ENCODE data around the gene STAT3.

Gene STAT3

DNA sequence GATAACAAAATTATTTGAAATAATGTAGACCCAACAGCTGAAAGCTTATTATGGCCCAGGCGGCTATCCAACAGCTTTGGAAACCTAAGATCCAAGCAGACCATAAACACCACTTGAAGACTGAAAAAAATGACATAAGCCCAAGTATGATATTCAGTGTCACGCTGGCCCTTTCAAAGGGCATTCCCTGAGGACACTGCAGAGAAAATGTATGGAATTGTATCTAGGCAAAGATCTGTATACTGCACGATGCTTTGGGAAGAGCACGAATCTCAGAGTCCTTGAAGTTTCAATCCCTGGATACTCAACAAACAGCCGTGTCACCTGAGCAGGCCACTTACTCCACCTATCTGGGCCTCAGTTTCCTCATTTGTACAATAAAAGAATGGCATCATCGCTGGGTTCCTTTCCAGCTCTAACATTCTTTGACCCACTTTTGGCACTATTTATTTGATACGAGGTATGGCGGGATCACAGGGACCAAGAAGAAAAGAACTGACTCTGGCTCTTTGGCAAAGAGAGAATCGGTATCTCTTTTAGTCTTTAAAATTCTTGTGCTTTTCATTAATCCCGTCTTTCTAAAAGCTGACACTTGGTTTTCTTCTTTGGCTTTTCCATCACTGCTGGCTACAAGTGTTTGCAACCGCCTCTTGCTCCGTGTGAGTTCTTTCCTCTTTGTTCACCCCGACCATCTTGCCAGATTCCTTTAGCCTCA is 113.3 kb downstream of the STAT3 start:
- Histone ChIP-seq H4K20me1 (ENCODE audit: insufficient read depth) (no peaks in the 10 kb centered on the region), H3K27ac (no peak overlapping the region), H3K27me3 (ENCODE audit: insufficient read depth, low read depth) (no peaks in the 10 kb centered on the region), H3K79me2 (ENCODE audit: insufficient read depth, low read depth) (peaks cover 41% of the 10 kb centered on the region; the same call in 1 of the 2 replicates), H3K4me3 (IDR thresholded peaks at IDR 0.05; ENCODE audit: insufficient read depth, low read depth, low read length) (no peak overlapping the region), H2AFZ (ENCODE audit: low read depth) (peak overlapping the region; percentile 88), H3K4me1 (ENCODE audit: low read depth, poor library complexity, severe bottlenecking) (peaks cover 19% of the 10 kb centered on the region), H3K9ac (peak overlapping the region; percentile 49; the same call in 1 of the 2 replicates), H3K4me2 (peak overlapping the region; percentile 96), H3K36me3 (ENCODE audit: insufficient read depth) (no peaks in the 10 kb centered on the region)
- TF ChIP-seq, protein P1, sequence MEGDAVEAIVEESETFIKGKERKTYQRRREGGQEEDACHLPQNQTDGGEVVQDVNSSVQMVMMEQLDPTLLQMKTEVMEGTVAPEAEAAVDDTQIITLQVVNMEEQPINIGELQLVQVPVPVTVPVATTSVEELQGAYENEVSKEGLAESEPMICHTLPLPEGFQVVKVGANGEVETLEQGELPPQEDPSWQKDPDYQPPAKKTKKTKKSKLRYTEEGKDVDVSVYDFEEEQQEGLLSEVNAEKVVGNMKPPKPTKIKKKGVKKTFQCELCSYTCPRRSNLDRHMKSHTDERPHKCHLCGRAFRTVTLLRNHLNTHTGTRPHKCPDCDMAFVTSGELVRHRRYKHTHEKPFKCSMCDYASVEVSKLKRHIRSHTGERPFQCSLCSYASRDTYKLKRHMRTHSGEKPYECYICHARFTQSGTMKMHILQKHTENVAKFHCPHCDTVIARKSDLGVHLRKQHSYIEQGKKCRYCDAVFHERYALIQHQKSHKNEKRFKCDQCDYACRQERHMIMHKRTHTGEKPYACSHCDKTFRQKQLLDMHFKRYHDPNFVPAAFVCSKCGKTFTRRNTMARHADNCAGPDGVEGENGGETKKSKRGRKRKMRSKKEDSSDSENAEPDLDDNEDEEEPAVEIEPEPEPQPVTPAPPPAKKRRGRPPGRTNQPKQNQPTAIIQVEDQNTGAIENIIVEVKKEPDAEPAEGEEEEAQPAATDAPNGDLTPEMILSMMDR (conservative IDR thresholded peaks at IDR 0.05; ENCODE audit: low read depth, low read length): no peak

DNA sequence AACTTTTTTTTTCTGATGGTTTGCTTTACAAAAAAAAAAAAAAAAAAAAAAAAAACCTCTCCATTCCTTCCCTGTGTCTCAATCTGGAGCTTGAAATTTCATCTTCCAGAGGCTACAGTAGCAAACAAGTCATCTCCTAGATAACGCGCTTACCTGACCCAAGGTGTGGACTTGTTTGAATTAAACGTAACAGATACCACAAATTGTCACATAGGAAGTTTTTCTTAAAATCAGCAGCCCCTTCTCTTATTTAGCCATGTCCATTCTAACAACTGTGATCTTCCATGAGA is 114.0 kb downstream of the STAT3 start:
- Histone ChIP-seq H3K27me3 (ENCODE audit: insufficient read depth, low read depth) (no peaks in the 10 kb centered on the region), H2AFZ (ENCODE audit: low read depth) (no peak overlapping the region), H3K4me2 (no peak overlapping the region), H3K79me2 (ENCODE audit: insufficient read depth, low read depth) (peaks cover 41% of the 10 kb centered on the region; the same call in 1 of the 2 replicates), H3K27ac (no peak overlapping the region), H3K4me1 (ENCODE audit: low read depth, poor library complexity, severe bottlenecking) (peaks cover 19% of the 10 kb centered on the region), H3K9ac (no peak overlapping the region), H4K20me1 (ENCODE audit: insufficient read depth) (no peaks in the 10 kb centered on the region), H3K36me3 (ENCODE audit: insufficient read depth) (no peaks in the 10 kb centered on the region), H3K4me3 (IDR thresholded peaks at IDR 0.05; ENCODE audit: insufficient read depth, low read depth, low read length) (no peak overlapping the region)
- TF ChIP-seq, protein P1 (conservative IDR thresholded peaks at IDR 0.05; ENCODE audit: low read depth, low read length): no peak

DNA sequence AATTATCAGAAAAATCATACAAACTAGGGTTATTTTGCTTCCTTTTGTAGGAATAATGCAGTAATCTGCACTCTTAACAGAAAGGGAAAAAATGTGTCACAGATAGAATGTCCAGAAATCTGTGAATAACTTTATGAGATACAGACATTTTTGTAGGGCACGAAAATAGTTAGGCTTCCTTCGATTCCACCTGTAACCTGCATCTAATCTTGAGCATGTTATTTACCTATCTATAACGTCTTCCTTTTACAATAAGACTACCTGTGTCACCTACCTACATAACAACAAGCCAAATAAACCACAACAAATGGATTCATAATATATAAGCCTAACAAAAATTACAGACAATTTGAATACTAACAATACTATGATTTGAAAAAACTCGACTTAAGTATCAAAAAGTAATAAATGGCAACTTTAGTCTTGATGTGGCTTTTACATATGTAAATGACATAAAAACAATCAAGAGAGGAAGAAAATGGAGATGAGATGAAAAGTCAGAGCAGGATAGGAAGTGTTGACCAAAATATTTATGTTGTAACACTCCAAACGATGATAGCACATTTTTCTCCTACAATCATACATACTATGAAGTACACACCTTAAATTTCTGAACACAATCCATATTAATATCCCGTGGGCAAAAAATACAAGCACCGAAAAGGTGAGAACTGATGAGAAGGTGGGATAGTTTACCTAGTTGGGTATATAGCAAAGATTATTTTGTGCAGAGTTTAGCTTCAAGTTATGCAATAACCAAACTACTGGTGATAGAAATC is 114.6 kb downstream of the STAT3 start:
- no peak overlapping the region for H3K4me3 ChIP-seq (IDR thresholded peaks at IDR 0.05; ENCODE audit: insufficient read depth, low read depth, low read length)
- TF ChIP-seq, protein P1 (conservative IDR thresholded peaks at IDR 0.05; ENCODE audit: low read depth, low read length): no peak
- no peaks in the 10 kb centered on the region for H4K20me1 ChIP-seq (ENCODE audit: insufficient read depth)
- H3K27ac ChIP-seq: no peak overlapping the region
- no peak overlapping the region for H3K9ac ChIP-seq
- H3K79me2 ChIP-seq (ENCODE audit: insufficient read depth, low read depth): peaks cover 43% of the 10 kb centered on the region
- H2AFZ ChIP-seq (ENCODE audit: low read depth): no peak overlapping the region
- no peaks in the 10 kb centered on the region for H3K36me3 ChIP-seq (ENCODE audit: insufficient read depth)
- peaks cover 19% of the 10 kb centered on the region for H3K4me1 ChIP-seq (ENCODE audit: low read depth, poor library complexity, severe bottlenecking)
- no peak overlapping the region for H3K4me2 ChIP-seq
- H3K27me3 ChIP-seq (ENCODE audit: insufficient read depth, low read depth): no peaks in the 10 kb centered on the region

DNA sequence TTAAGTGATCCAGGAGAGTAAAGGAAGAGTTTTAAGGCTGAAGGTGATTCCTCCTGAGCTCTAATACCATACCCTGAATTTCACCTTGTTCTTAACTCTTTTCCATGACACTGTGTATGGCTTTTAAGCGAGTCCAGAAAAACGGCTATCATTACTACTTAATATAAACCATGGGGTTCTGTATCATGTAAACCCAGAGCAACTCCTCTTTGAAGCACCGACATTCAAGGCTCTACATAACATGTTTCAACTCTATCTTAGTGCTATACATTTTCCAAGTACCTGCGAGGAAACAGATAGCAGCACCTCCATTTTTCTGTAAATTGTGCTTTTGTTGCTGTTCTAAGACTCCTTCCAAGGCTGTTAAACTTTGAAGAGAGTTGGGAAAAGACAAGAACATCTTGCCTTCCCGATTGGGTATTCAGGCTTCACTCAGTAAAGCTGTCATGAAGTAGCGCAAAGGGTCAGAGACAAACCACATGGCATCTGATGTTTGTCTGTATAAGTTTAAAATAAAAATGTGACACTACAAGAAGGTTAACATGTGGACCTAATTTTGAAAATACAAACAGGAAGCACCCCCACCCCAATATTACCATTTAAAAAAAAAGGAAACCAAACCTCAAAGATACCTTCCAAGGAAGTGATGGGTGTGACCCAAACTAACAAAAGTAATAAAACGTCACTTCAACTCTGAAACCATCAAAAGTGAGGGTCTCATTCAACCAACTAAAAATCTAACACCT is 115.9 kb downstream of the STAT3 start:
- Histone ChIP-seq H3K4me2 (no peak overlapping the region), H3K36me3 (ENCODE audit: insufficient read depth) (no peaks in the 10 kb centered on the region), H4K20me1 (ENCODE audit: insufficient read depth) (no peaks in the 10 kb centered on the region), H3K4me1 (ENCODE audit: low read depth, poor library complexity, severe bottlenecking) (peaks cover 19% of the 10 kb centered on the region), H3K27me3 (ENCODE audit: insufficient read depth, low read depth) (no peaks in the 10 kb centered on the region), H3K4me3 (IDR thresholded peaks at IDR 0.05; ENCODE audit: insufficient read depth, low read depth, low read length) (no peak overlapping the region), H3K9ac (no peak overlapping the region), H2AFZ (ENCODE audit: low read depth) (no peak overlapping the region), H3K27ac (no peak overlapping the region), H3K79me2 (ENCODE audit: insufficient read depth, low read depth) (peaks cover 50% of the 10 kb centered on the region)
- TF ChIP-seq, protein P1 (conservative IDR thresholded peaks at IDR 0.05; ENCODE audit: low read depth, low read length): no peak
